ENCODE data around the gene CD40.
A peak's percentile ranks its signal among the peaks of the same experiment; 100 is the strongest.
"Not testable (repeated sequence)": the region's sequence is repeated elsewhere in the genome, so short reads cannot be mapped to it uniquely, and the experiment has no call there.

Gene CD40

DNA sequence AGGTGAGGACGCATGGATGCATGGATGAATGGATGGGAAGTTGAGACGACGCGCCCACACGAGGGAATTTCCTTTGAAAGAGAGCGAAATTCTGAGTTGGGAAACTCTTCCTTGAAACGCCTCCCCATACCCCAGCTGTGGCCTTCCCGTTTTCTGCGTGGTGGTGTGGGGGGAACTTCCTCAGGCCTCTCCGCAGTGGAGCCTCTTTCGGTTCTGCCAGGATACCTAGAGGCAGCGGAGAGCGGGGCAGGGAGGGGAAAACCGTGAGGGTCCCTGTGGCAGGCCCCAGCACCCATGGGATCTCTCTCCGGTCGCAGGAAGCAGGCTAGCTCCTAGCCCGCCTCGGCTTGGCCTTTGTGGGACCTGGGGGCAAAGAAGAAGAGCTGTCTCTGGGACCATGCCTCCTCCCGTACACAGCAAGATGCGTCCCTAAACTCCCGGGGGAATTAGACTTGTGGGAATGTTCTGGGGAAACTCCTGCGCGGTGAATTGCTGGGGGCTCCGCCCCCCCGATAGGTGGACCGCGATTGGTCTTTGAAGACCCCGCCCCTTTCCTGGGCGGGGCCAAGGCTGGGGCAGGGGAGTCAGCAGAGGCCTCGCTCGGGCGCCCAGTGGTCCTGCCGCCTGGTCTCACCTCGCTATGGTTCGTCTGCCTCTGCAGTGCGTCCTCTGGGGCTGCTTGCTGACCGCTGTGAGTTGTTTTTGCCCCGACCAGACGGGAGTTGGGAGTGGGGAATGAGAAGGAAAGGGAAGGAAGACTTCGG is at the start of gene CD40:
Gene CD40, plus strand, starts transcription at position 611 of the 764 bp plus-strand sequence. Its CDS starts 30 bp downstream, at position 641.
- DNase-seq: peak; percentile 60

DNA sequence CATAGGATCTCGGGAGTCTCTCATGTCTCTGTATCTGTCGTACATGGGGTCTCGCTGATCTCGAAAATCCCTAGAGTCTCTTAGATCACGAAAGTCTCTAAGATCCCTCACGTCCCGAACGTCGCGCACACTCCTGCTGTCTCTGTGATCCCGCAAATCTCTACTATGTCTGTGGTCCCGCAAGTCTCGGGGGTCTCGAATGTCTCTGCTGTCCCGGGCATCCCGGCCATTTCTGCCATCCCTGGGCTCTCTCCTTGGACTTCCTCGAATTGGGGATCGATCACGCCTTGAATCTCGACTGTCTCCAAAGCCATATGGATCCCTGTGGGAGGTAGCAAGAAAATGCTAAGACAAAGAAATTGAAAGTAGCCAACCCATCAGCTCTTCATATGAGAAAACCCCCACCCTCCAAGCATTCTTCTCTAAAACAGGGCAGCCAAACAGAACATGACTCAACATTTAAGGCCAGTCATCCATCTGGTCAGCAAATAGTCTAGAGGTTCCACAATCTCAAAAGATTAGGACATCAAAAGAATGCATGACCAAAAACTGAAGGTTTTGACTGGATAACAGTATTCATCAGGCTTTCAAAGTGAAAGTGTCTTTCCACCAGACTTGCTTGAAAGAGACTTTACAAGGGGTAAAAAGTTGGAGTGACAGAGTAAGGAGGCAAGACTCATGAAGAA is 47.8 kb upstream of the CD40 start:
- no peak for DNase-seq

DNA sequence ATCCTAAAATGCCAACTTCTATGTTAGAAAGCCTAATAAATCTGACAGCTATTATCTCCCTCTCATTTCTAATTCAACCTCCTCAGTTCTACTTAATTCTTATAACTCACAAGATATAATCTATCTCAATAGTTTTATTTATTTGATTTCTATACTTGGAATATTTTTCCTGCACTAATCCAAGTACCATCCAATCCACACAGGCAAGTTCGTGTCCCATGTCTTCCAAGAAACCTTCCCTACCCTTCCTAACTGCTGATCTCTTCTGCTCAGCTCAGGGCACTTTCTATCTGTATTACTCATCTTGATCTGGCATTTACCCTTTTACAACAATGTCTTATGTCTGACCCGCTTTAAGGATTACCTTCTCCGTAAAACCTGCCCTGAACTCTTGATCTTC is 46.5 kb upstream of the CD40 start:
- DNase-seq: no peak

DNA sequence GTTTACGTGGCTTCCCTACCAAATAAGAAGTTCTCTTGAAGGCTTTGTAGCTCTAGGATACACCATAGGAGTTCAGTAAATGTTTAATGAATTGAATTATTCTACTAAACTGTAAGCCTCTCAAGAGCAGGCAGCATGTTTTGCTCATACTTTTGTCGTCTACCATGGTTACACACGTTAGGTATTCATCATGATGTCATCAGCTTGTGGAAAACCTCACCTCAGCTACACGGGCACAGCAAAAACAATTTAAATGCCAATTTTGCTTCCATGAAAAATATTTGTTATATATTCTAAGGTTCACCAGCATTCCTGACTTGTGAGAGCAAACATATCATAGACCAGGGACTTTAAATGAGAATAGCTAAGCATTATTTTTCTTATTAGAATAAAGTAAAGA is 45.1 kb upstream of the CD40 start:
- DNase-seq: no peak

DNA sequence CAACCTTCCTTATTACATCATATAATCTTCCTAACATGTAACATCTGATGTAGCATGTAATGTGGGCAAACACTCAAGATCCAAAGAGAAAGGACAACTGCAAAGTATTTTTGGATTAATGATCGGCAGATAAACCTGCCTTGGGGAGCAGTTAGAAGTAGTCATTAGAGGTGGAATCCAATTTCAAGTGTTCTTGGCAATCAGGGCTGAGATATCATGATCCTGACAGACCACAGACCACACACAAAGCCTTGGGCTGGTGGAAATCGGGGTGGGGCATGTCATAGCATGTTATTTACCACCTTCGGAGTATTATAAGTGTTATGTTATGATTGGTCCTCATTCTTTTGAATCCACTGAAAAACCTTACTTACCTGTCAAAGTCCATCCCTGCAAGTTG is 44.7 kb upstream of the CD40 start:
- DNase-seq: no peak

DNA sequence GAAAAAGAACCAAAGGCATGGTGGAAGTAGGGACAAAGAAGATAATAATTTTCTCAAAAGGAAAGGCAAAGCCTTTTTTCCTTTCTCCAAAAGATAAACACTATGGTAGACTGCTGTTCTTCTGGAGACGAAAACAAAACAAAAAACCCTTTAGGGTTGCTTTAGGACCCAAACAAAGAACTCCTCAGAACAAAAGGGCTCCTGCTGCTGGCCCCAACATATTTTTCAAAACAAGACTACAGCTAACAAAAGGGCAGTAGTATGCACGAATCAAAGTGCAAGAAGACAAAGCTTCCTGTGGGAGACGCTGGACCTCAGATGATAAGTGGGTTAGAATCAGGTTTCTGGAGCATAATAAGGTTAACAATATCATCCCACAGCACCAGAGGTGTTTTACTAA is 44.1 kb upstream of the CD40 start:
- DNase-seq: no peak

DNA sequence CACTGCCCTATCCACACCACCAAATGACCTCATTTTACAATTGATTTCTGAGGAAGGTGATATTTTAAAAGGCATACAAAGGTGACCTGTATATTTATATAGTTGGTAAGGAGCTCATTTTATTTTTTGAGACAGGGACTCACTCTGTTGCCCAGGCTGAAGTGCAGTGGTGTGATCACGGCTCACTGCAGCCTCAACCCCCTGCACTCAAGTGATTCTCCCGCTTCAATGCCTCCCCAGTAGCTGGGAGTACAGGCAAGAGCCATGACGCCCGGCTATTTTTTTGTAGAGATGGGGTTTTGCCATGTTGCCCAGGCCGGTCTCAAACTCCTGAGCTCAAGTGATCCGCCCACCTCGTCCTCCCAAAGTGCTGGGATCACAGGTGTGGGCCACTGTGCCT is 41.3 kb upstream of the CD40 start:
- no peak for DNase-seq

DNA sequence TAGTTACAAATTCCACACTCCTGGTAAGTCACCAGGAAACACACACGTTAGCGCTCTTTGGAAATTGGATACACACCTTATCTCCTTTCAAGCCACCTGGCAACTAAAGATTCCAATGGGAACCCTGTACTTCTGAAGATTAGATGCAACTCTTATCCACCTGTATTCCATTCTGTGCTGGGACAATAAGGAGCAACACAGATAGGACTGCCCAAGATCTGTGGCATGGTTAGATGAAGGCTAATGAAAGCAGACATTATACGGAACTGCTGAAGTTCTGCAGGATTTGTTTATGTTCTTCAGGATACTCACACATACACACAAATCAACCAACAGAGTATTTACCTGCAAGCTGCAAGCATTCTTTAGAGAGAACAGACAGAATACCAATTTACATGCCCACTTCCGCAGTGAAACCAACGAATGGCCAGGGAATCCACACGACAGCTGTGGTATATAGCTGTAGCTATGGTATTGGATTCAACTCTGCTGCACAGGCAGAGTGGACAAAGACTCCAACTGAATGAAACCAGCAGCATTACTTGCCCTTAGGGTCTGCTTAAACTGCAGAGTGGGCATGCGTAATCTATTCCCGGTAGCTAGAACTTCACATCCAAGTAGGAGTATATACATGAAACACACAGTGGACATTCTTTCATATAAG is 40.3 kb upstream of the CD40 start:
- DNase-seq: no peak

DNA sequence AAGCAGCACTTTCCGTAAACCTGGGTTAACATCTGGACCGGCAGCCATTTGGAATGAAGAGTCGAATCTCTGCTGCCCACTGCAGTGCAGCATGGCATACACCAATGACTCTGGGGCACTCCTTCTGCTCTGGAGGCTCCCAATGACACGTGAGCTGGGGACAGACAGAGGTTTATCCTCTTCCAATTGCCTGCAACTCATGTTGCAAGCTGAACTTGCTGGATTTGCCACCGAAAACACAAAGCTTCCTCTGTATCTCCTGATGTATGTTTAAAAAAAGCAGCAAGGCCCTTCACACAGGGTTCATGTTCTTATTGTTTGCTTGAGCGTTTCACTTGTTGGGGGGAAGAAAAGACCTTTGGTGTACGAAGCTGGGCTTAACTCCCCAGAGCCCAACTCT is 39.2 kb upstream of the CD40 start:
- DNase-seq: no peak

DNA sequence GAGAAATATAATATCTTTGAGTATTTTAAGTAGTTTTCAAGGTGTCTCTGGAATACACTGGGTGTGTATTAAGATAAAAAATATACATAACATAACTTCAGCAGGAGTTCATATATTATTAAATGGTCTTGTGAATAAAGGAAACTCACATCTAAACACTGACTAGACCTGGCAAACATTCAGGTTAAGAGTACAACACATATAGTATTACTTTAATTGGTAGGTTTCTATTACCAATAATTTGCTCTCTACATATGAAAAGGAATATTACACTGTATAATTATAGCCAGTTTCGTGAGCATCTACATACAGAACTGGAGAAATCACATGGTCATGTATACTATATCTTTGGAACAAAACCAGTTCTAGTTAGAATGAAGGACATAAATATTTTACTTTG is 37.0 kb upstream of the CD40 start:
- DNase-seq: no peak

DNA sequence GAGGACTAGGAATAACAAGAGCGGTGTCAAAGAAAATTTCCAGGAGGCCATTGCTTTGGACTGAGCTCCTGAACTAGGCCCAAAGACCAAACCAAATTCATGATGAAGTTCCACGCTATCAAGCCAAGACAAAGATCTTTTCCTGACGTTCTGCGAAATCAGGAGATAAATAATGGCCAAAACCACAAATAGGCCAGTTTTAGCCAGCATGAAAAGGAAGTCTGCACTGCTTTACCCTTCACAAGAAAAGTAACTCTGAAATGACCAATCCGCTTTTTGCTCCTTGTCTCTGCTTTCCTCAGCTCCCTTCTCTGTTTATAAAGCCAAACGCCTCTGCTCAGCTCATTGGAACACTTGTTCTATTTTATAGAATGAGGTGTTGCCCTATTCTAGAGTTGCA is 35.0 kb upstream of the CD40 start:
- DNase-seq: no peak

DNA sequence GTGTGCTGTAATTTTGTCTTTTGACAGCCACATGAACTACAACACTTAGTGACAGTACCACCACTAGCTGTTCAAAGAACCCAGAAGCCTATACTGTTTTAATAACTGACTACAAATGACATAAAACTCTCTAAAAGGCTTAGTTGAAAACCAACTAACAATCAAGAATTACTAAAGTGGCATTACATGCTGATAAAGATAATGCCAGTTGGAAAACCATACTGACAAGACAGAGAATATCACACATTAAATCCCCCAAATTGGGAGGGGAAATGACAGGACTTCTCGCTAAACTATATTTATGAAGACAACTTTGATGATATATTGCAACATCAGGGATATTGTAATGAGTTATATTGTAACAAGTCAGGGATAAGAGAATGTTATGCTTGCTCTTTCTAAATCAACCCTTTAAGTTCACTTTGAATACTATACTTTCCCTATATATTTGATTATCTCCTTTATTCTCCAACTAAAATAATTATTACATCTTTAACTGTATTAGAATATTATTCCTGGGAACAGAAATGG is 34.5 kb upstream of the CD40 start:
- no peak for DNase-seq

DNA sequence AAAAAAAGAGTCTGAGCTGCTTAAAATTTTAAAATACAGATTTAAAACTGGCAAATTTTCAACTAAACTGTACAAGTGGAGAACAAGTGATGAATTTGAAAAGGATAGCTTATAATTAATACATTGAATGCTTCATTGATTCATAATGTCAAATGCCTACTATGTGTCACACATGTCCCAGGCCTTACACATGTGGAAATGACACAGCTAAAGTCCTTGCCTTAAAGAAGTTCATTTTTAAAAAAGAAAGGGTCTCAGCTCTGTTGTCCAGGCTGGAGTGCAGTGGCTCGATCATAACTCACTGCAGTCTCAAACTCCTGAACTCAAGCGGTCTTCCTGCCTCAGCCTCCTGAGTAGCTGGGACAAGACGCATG is 33.3 kb upstream of the CD40 start:
- DNase-seq: no peak

DNA sequence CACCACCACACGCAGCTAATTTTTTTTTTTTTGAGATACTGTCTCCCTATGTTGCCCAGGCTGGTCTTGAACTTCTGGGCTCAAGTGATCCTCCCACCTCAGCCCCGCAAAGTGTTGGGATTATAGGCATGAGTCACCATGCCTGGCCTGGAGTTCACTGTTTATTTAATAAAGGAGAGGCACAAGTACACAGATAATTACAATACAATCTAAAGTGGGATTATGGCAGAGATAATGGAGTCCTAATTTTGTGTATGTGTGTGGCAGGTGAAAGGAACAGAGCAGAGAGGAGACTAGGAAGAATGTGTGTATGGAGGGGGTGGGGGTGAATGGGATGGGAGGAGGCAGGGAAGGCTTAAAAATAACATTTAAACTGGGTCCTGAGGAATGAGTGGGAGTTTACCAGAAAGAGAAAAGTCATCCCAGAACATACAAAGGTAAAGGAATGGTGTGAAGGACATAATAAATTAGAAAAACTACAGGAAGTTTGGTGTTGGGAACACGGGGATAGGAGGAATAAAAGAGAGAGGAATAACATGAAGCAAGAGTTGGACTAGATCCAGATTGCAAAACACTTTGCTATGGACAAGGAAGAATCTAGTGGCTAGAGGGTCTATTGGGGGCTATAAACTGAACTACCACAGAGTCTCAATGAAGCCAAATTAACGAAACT is 32.8 kb upstream of the CD40 start:
- DNase-seq: no peak

DNA sequence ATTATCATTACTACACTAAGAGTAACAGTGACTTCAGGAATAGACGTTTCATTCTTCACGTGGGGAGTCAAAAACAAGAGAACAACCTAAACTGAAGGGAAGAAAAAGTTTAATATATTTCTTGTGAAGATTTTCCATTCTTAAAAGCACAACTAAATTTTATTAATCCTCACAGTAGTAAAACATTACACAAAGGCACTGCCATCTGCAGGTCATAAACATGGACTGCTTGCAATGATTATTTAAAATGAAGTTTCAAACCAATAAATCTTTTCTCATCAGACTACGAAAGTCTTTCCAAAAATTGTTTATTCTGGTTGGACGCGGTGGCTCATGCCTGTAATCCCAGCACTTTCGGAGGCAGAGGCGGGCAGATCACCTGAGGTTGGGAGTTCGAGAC is 31.0 kb upstream of the CD40 start:
- DNase-seq: no peak

DNA sequence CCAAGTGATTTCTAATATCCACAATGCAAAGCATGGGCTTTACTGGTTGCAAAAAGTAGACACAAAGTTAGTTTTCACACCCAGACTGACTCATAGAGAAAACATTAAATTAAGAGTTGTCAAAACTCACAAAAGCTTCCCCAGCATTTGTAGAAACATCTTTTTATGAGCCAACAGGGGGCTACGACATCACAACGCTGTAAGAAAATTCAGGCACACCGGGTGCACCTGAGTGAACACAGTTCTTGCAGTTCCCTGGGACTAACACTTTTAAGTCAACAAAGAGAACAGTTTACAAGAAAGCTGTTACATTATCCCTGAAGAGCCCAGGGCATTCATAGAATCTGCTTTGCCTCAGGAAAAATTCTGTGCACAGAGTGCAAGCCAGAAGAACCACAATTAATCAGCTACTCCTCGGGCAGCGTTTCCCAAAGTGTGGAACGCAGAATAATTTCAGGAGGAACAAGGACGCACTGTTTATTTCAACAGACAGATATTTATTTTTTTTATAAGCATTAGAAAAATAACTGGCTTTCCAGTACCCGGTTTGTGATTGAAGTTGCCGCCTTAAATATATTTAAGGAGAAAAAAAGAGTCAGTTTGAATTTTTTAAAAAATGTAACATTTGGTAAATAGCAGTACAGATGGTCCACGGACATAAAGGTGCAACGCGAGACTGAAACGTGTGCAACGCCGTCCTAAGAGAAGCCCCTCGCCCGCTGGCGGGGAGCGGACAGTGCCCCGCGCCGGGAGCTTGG is 29.5 kb upstream of the CD40 start:
- DNase-seq: no peak

DNA sequence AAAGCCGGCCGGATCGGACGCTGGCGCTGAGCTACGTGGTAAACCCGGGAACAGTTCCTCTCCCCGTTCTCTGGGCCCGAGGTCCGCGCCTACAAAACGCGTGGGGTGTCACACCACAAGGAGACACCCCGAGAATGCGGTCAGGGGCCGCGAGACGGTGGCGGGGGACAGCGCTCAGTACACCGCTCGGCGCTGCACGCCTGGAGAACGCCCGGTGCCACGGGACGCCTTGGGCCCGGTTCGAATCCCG is 29.0 kb upstream of the CD40 start:
- DNase-seq: no peak

DNA sequence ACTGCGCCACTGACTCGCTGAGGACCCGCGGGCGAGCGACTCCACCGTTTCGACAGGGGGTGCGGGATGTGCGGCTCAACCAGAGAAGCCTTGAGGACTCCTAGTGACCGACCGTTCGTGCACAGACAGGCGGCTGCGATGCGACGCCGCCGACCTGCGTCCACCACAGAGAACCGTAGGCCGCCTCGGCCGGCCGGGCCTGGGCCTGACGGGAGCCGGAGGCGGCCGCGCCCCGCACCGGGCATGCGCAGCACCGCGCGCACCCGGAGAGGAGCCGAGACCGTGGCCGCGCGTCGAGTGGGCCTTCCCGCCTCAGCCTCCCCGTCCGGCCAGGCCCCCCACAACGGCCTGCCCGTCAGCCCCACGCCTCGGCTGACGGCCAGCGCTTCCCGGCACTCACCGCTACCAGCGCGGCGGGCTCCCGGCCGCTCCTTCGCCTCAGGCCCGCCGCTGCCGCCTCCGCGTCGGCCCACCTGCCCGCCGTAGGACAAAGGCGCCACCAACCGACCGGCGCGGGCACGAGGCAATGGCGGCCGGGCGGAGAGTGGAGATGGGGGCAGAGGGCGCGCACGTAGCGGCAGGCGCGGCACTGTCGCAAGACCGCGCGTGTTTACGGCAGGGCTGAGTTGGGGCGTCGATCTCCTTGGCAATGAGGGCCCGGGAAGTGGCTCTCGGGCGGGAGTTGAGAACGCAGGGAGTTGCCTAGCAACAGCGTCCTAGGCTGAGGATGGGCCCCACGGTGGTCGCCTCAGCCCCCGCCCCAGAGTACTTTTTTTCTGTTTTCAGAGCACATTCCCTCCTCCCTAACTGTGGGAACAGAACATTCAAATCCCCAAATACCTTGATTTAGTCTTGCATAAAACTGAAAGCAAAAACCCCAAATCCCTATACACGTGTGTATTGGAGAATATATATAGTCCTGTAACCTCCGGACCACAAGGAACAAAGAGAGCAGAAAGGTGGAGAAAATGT is 28.4 kb upstream of the CD40 start, which contains the start of gene NCOA5:
Gene NCOA5, minus strand, starts transcription at position 546 of the 972 bp plus-strand sequence. CDS start 10,538 bp downstream, outside the sequence.
- peak; percentile 98 for DNase-seq

DNA sequence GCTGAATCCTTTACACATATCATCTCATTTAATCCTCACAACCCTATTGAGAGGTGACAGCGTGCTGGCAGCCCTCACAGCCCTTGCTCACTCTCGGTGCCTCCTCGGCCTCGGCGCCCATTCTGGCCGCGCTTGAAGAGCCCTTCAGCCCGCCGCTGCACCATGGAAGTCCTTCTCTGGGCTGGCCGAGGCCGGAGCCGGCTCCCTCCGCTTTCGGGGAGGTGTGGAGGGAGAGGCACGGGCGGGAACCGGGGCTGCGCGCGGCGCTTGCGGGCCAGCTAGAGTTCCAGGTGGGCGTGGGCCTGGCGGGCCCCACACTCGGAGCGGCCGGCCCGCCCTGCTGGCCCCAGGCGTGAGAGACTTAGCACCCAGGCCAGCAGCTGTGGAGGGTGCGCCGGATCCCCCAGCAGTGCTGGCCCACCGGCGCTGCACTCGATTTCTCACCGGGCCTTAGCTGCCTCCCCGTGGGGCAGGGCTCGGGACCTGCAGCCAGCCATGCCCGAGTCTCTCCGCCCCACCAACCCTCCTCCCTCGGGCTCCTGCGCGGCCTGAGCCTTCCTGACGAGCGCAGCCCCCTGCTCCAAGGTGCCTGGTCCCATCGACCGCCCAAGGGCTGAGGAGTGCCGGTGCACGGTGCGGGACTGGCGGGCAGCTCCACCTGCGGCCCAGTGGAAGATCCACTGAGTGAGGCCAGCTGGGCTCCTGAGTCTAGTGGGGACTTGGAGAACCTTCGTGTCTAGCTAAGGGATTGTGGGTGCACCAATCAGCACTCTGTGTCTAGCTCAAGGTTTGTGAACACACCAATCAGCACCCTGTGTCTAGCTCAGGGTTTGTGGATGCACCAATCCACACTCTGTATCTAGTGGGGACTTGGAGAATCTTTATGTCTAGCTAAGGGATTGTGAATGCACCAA is 26.2 kb upstream of the CD40 start:
- not testable (repeated sequence) for DNase-seq

DNA sequence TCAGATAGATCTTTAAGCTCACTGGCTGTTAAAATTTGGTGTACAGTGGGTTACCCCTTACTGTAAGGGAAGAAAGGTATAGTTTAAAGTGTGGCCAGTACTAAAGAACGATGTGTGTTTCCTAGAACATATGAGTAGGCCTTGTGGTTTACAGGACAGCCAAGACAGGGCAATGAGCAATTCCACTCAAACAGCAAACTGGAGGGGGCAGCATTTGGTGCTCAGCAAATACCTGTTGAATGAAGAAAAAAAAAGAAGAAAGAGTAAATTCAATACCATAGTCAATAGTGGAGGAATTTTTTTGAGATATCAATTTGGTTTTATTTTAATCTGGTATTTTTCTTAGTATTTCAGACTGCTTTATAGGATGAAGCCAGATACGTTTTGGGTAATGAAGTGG is 24.6 kb upstream of the CD40 start:
- no peak for DNase-seq
